Urothelium cell line (cell line): ENCODE measurements around the gene DOCK8.
A peak's percentile ranks its signal among the peaks of the same experiment; 100 is the strongest.
"Not testable (repeated sequence)": the region's sequence is repeated elsewhere in the genome, so short reads cannot be mapped to it uniquely, and the experiment has no call there.

Source experiments
- DNase-seq: peaks from one replicate; pipeline ENCODE4 v3.0.0; 2011; ENCODE audit warnings: low spot score, mixed read lengths
- FAIRE-seq: peaks from 2 replicates; lab custom pipeline; 2011; peaks lifted over from hg19 to GRCh38; lab: Jason Lieb, UNC

Gene DOCK8

GRCh38 chr9:214648-215493, at the start of gene DOCK8:
Gene DOCK8, plus strand, starts transcription at chr9:214865. Its CDS starts 112 bp downstream, at chr9:214977.
- FAIRE-seq (no peak), DNase-seq (peak; percentile 74)

GRCh38 chr9:169757-170156, 44.9 kb upstream of the DOCK8 start:
- DNase-seq, FAIRE-seq: not testable (repeated sequence)

- FAIRE-seq, DNase-seq: not testable (repeated sequence)
Measured at GRCh38 chr9:178140-178825, 36.4 kb upstream of the DOCK8 start.

GRCh38 chr9:178970-179383, 35.7 kb upstream of the DOCK8 start, which contains the start of gene ZNG1A:
Gene ZNG1A, minus strand, starts transcription at chr9:179056. Its CDS starts 87 bp downstream, at chr9:178969.
- not testable (repeated sequence) for FAIRE-seq
- DNase-seq, result peak; percentile 6

GRCh38 chr9:199601-200000, 15.1 kb upstream of the DOCK8 start:
- not testable (repeated sequence) for DNase-seq, FAIRE-seq

- DNase-seq (no peak), FAIRE-seq (no peak)
Measured at GRCh38 chr9:206481-206880, 8.2 kb upstream of the DOCK8 start.

GRCh38 chr9:209143-209758, 5.4 kb upstream of the DOCK8 start:
- no peak for DNase-seq
- FAIRE-seq, result no peak

- DNase-seq (no peak), FAIRE-seq (no peak)
Measured at GRCh38 chr9:211036-211435, 3.6 kb upstream of the DOCK8 start.

- FAIRE-seq (no peak), DNase-seq (no peak)
Measured at GRCh38 chr9:211557-211956, 3.1 kb upstream of the DOCK8 start.

- no peak for FAIRE-seq
Measured at GRCh38 chr9:212297-212696, 2.4 kb upstream of the DOCK8 start.

GRCh38 chr9:213901-214300, 764 bp upstream of the DOCK8 start:
- not testable (repeated sequence) for FAIRE-seq, DNase-seq

More at GRCh38 chr9:212297-212696, 2.4 kb upstream of the DOCK8 start:
- no peak for DNase-seq

GRCh38 chr9:214351-214647, 366 bp upstream of the DOCK8 start:
- DNase-seq (no peak), FAIRE-seq (no peak)

GRCh38 chr9:215631-216155, 1.0 kb downstream of the DOCK8 start:
- no peak for FAIRE-seq
- DNase-seq, result no peak

- DNase-seq, result no peak
- no peak for FAIRE-seq
Measured at GRCh38 chr9:216866-217265, 2.2 kb downstream of the DOCK8 start.

GRCh38 chr9:217950-218349, 3.3 kb downstream of the DOCK8 start:
- no peak for DNase-seq
- FAIRE-seq, result no peak

GRCh38 chr9:219036-219435, 4.4 kb downstream of the DOCK8 start:
- not testable (repeated sequence) for DNase-seq, FAIRE-seq

GRCh38 chr9:219670-220365, 5.2 kb downstream of the DOCK8 start:
- FAIRE-seq (no peak), DNase-seq (no peak)

- DNase-seq (no peak), FAIRE-seq (no peak)
Measured at GRCh38 chr9:221989-222776, 7.5 kb downstream of the DOCK8 start.

- DNase-seq (no peak), FAIRE-seq (no peak)
Measured at GRCh38 chr9:223152-223551, 8.5 kb downstream of the DOCK8 start.

GRCh38 chr9:224026-224425, 9.4 kb downstream of the DOCK8 start:
- DNase-seq (no peak), FAIRE-seq (no peak)
